Karpas-422 (cell line): ENCODE measurements around the gene PLA2G4E. TPM values are rescaled to one million over a fixed set of nuclear protein-coding genes. Genes with fewer than 3 reads are reported as not detected.
A peak's percentile ranks its signal among the peaks of the same experiment; 100 is the strongest.

Experiments used
- DNase-seq: peaks from one replicate; pipeline ENCODE4 v3.0.0-alpha.2; 2015
- H2AFZ ChIP-seq: fragments of 200-600 bp; sonication (generic); 2 replicates; pipeline ENCODE4 v1.6.1; 2014; ENCODE audit warnings: antibody characterized with exemption, low read length, mixed read lengths
- H3K27ac ChIP-seq: fragments of 200-600 bp; sonication (generic); 2 replicates; pipeline ENCODE4 v1.5.1; 2014; ENCODE audit warnings: mild to moderate bottlenecking, low read length, moderate library complexity
- H3K27me3 ChIP-seq: fragments of 200-600 bp; sonication (generic); 2 replicates; pipeline ENCODE4 v1.6.1; 2014; ENCODE audit warnings: low read length, mixed read lengths
- H3K36me3 ChIP-seq: fragments of 200-600 bp; sonication (generic); 2 replicates; pipeline ENCODE4 v1.6.1; 2014; ENCODE audit warnings: low read length, mixed read lengths; ENCODE audit not compliant: insufficient read depth
- H3K4me1 ChIP-seq: fragments of 200-600 bp; sonication (generic); 2 replicates; pipeline ENCODE4 v1.6.1; 2014; ENCODE audit warnings: mild to moderate bottlenecking, low read length, mixed read lengths
- H3K4me2 ChIP-seq: fragments of 200-600 bp; sonication (generic); 2 replicates; pipeline ENCODE4 v1.6.1; 2014; ENCODE audit warnings: low read length, low read depth, mild to moderate bottlenecking; ENCODE audit not compliant: poor library complexity, severe bottlenecking
- H3K4me3 ChIP-seq: fragments of 200-600 bp; sonication (generic); 2 replicates; pipeline ENCODE4 v1.5.1; 2014; ENCODE audit warnings: mild to moderate bottlenecking, antibody characterized with exemption, low read length, mixed read lengths
- H3K79me2 ChIP-seq: fragments of 200-600 bp; sonication (generic); 2 replicates; pipeline ENCODE4 v1.6.1; 2014; ENCODE audit warnings: mild to moderate bottlenecking, low read length, mixed read lengths
- H3K9ac ChIP-seq: fragments of 200-600 bp; sonication (generic); 2 replicates; pipeline ENCODE4 v1.6.0; 2014; ENCODE audit warnings: low read length
- H3K9me2 ChIP-seq: fragments of 200-600 bp; sonication (generic), shearing (Covaris generic); replicated peaks from 2 replicates; pipeline ENCODE4 v1.6.0; 2014; ENCODE audit warnings: mild to moderate bottlenecking, low read length, moderate library complexity; ENCODE audit not compliant: insufficient read depth
- H3K9me3 ChIP-seq: fragments of 300-700, 200-600 bp; sonication (generic); 2 replicates; pipeline ENCODE4 v1.6.1; 2014; ENCODE audit warnings: low read length, mixed read lengths
- H4K20me1 ChIP-seq: fragments of 200-600 bp; sonication (generic); 2 replicates; pipeline ENCODE4 v1.6.1; 2014; ENCODE audit warnings: mild to moderate bottlenecking, antibody characterized with exemption, low read length, low read depth; ENCODE audit not compliant: insufficient read depth
- total RNA-seq: library from RNA; depleted of rRNA; stranded (reverse); fragments of >200 nt; shearing (Covaris generic); gene quantifications from 2 replicates; pipeline ENCODE4 v1.2.3, GENCODE V29; 2014; ENCODE audit warnings: low replicate concordance

Gene PLA2G4E
- total RNA-seq, 1 experiment from 2014 or later, result not detected

GRCh38 chr15:41968701-41969100, 52.1 kb downstream of the PLA2G4E start:
- Histone ChIP-seq H3K36me3 (no peaks in the 10 kb centered on the region), H3K27me3 (no peaks in the 10 kb centered on the region), H3K4me1 (peaks cover 57% of the 10 kb centered on the region), H3K4me3 (peak overlapping the region; percentile 37; the same call in 1 of the 2 replicates), H3K27ac (peak overlapping the region; percentile 95), H3K9ac (peak overlapping the region; percentile 51; the same call in 1 of the 2 replicates), H4K20me1 (peaks cover 3% of the 10 kb centered on the region; the same call in 1 of the 2 replicates), H3K9me3 (no peaks in the 10 kb centered on the region), H2AFZ (no peak overlapping the region), H3K4me2 (peak overlapping the region; percentile 90), H3K9me2 (no peaks in the 10 kb centered on the region), H3K79me2 (peaks cover 74% of the 10 kb centered on the region)
- peak; percentile 60 for DNase-seq

GRCh38 chr15:41967506-41968206, 53.2 kb downstream of the PLA2G4E start:
- peaks cover 52% of the 10 kb centered on the region for H3K4me1 ChIP-seq
- peaks cover 78% of the 10 kb centered on the region for H3K79me2 ChIP-seq

GRCh38 chr15:41966920-41967465, 53.8 kb downstream of the PLA2G4E start:
- Histone ChIP-seq H3K4me2 (peak overlapping the region; percentile 90), H3K4me1 (peaks cover 52% of the 10 kb centered on the region), H3K9me3 (no peaks in the 10 kb centered on the region), H3K4me3 (peak overlapping the region; percentile 56), H3K27me3 (no peaks in the 10 kb centered on the region), H3K9me2 (no peaks in the 10 kb centered on the region), H3K36me3 (no peaks in the 10 kb centered on the region), H3K27ac (peak overlapping the region; percentile 95), H4K20me1 (peaks cover 3% of the 10 kb centered on the region; the same call in 1 of the 2 replicates), H3K79me2 (peaks cover 83% of the 10 kb centered on the region), H3K9ac (peak overlapping the region; percentile 61), H2AFZ (no peak overlapping the region)
- DNase-seq, result peak; percentile 61

More at GRCh38 chr15:41967506-41968206, 53.2 kb downstream of the PLA2G4E start:
- Histone ChIP-seq H3K4me3 (peak overlapping the region; percentile 56), H3K9ac (peak overlapping the region; percentile 61), H4K20me1 (peaks cover 3% of the 10 kb centered on the region; the same call in 1 of the 2 replicates), H3K27me3 (no peaks in the 10 kb centered on the region), H3K27ac (peak overlapping the region; percentile 95), H3K36me3 (no peaks in the 10 kb centered on the region), H2AFZ (no peak overlapping the region), H3K9me3 (no peaks in the 10 kb centered on the region), H3K4me2 (peak overlapping the region; percentile 90), H3K9me2 (no peaks in the 10 kb centered on the region)
- DNase-seq, result peak; percentile 92

- no peak for DNase-seq
- Histone ChIP-seq H3K4me1 (peaks cover 52% of the 10 kb centered on the region), H4K20me1 (peaks cover 3% of the 10 kb centered on the region; the same call in 1 of the 2 replicates), H2AFZ (no peak overlapping the region), H3K27ac (peak overlapping the region; percentile 95), H3K9me3 (no peaks in the 10 kb centered on the region), H3K9me2 (no peaks in the 10 kb centered on the region), H3K9ac (peak overlapping the region; percentile 61), H3K4me3 (peak overlapping the region; percentile 56; the same call in 1 of the 2 replicates), H3K27me3 (no peaks in the 10 kb centered on the region), H3K36me3 (no peaks in the 10 kb centered on the region), H3K79me2 (peaks cover 84% of the 10 kb centered on the region), H3K4me2 (peak overlapping the region; percentile 90)
Observed at GRCh38 chr15:41966414-41966812, 54.4 kb downstream of the PLA2G4E start.

GRCh38 chr15:41965441-41966413, 55.1 kb downstream of the PLA2G4E start:
- Histone ChIP-seq H3K27ac (peak overlapping the region; percentile 95), H3K4me2 (no peak overlapping the region), H3K4me1 (peaks cover 46% of the 10 kb centered on the region), H3K9me2 (no peaks in the 10 kb centered on the region), H2AFZ (no peak overlapping the region), H3K36me3 (no peaks in the 10 kb centered on the region), H3K27me3 (no peaks in the 10 kb centered on the region), H3K4me3 (no peak overlapping the region), H3K79me2 (peaks cover 84% of the 10 kb centered on the region), H3K9me3 (no peaks in the 10 kb centered on the region), H3K9ac (no peak overlapping the region), H4K20me1 (no peaks in the 10 kb centered on the region)
- no peak for DNase-seq

GRCh38 chr15:41961595-41962202, 59.1 kb downstream of the PLA2G4E start:
- H3K79me2 ChIP-seq, result peaks cover 84% of the 10 kb centered on the region
- H4K20me1 ChIP-seq, result no peaks in the 10 kb centered on the region

GRCh38 chr15:41961001-41961518, 59.8 kb downstream of the PLA2G4E start:
- Histone ChIP-seq H3K4me3 (no peak overlapping the region), H3K9me3 (no peaks in the 10 kb centered on the region), H3K4me2 (no peak overlapping the region), H4K20me1 (no peaks in the 10 kb centered on the region), H2AFZ (no peak overlapping the region), H3K9me2 (no peaks in the 10 kb centered on the region), H3K36me3 (no peaks in the 10 kb centered on the region), H3K27me3 (no peaks in the 10 kb centered on the region), H3K4me1 (peaks cover 14% of the 10 kb centered on the region), H3K27ac (no peak overlapping the region), H3K9ac (no peak overlapping the region), H3K79me2 (peaks cover 84% of the 10 kb centered on the region)
- DNase-seq, result no peak

More at GRCh38 chr15:41961595-41962202, 59.1 kb downstream of the PLA2G4E start:
- no peak overlapping the region for H3K4me3 ChIP-seq
- H3K4me2 ChIP-seq, result no peak overlapping the region
- H3K9ac ChIP-seq, result no peak overlapping the region
- no peak overlapping the region for H2AFZ ChIP-seq
- no peak overlapping the region for H3K27ac ChIP-seq
- no peaks in the 10 kb centered on the region for H3K36me3 ChIP-seq
- no peaks in the 10 kb centered on the region for H3K9me3 ChIP-seq
- H3K4me1 ChIP-seq, result peaks cover 19% of the 10 kb centered on the region
- H3K27me3 ChIP-seq, result no peaks in the 10 kb centered on the region
- DNase-seq, result no peak
- H3K9me2 ChIP-seq, result no peaks in the 10 kb centered on the region
